GM18511 (cell line): Measurements from ENCODE around the gene NSG1.

Experiments used
- ATAC-seq: cut with Tn5 transposase; IDR thresholded peaks from one replicate; pipeline ENCODE4 v1.9.1; 2021; ENCODE audit warnings: mild to moderate bottlenecking, moderate library complexity; ENCODE audit not compliant: unreplicated experiment

The NSG1 gene

DNA sequence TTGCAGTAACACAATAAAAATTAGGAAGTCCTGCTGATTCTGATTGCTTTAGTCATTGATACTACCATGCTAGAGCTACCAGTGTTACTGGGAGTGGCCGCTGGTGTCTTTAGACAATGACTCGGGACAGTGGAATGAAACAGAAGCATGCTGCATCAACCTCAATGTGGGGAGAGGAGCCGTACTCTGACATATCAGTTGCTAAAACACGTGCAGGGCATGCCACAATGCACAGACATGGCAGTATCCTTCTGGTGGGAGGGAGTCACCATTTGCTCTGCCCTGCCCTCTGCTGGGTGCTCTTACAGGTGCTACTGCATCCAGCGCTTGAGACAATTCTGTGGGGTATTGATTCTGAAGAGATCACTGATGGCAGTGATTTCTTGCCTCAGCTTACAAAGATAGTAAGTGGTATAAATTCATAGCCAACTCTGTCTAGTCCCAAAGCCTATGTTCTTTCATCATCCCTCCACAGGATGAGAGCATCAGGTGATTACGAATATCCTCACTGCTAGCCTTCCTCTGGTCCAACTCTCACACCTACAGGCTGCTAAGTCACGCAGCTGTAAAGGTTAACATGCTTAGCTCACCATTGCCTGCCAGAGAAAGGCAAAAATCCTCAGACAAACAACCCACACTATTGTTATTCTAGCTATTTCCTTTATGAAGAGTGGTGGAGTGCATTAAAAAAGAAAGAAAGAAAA, 43.7 kb downstream of the NSG1 start:
- peak; percentile 88 for ATAC-seq

GRCh38 chr4:4432341-4433125, 45.6 kb downstream of the NSG1 start:
- ATAC-seq: no peak

- ATAC-seq: no peak
These were observed 47.0 kb downstream of the NSG1 start for GRCh38 chr4:4433941-4434340.

DNA sequence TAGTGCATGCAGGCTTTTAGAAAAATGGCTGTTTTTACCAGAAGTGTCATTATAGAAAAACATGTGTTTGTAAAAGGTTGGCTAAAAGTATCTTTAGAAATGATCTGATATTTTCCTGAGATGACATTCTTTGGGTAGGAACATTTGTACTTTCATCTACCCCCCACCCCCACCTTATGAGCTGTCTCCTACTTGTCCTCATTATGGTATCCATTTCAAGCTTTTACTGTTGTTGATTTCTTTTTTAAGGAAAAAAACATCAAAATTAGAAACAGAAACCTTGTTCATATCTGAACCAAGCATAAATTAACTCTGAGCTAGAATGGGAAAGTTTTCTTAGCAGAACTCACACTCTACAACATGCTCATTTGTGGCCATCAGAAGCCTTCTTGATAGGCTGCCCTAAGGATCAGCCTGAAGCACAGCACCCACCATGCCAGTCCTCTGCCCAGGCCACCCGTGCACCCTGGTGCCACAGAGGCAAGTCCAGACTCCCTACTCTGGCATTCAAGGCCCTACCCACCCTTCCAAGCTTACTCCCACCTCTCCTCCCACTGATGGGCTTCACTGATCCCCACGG, 49.4 kb downstream of the NSG1 start:
- ATAC-seq: no peak

DNA sequence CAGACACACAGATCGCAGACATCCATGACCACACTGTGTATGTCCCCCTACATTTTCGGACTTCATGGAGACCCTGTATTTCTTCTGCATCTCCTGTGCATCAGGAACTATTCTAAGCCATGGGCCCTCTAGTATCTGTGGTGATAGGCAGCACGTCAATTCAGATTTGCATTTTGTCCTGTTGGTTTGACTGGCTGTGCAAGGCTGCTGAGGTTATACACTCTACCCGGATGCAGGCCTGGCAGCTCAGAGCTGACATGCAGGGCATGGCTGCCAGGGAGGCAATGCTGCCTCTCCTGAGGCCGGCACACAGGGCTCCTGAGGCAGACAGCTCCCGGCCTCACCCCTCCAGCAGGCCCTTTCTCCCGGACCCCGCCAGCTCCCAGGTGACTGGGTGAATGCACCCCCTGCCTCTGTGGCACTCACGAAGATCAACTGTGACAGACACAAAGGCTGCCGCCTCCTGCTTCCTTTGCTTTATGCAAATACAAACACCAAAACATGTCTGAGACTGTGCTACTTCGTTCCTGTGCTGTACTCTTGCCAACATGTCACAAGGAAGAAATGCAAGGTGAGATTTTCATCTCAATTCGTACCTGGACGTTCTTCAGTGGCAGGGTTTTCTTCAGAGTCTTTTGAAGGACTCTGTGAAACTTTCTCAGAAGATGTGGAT, 51.0 kb downstream of the NSG1 start:
- ATAC-seq: no peak

- ATAC-seq: no peak
These were observed 52.0 kb downstream of the NSG1 start for GRCh38 chr4:4438891-4439290.

DNA sequence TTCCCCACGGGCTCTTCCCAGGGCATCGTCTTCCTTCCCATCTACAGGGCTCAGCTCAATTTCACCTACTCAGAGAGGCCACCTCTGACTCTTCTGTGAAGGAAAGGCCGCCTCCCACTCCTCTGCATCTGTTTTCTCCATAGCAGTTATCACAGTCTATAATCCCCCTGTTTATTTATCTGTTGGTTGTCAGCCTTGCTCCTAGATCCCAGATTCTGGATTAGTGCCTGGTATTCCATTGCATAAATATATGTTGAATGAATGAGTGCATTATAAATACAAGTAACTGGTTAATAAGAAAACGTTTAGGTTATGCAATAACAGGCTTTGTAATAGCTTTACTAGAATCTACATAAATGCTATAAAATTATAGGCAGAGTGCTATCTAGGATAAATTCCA, 52.9 kb downstream of the NSG1 start:
- ATAC-seq: no peak

GRCh38 chr4:4440333-4441061, 53.6 kb downstream of the NSG1 start:
- ATAC-seq: peak; percentile 79

DNA sequence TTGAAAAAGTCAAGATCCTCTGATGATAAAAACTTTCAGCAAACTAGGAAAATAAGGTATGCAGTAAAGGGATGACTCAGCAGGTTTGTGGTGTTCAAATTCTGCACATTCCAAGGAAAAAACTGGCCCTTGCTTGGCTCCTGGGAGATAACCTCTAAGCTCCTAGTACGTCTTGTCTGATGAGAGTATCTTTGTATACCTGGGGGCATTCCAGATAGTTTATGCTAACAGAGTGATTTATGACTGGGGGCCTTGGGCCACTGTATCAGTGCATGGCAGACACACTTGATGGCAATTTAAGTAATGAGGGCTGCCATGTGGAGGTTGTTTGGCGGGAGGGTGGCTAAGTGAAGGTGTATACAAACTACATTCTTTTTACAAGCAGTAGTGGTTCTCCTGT, 56.9 kb downstream of the NSG1 start:
- no peak for ATAC-seq

GRCh38 chr4:4446434-4446833, 59.5 kb downstream of the NSG1 start:
- no peak for ATAC-seq

DNA sequence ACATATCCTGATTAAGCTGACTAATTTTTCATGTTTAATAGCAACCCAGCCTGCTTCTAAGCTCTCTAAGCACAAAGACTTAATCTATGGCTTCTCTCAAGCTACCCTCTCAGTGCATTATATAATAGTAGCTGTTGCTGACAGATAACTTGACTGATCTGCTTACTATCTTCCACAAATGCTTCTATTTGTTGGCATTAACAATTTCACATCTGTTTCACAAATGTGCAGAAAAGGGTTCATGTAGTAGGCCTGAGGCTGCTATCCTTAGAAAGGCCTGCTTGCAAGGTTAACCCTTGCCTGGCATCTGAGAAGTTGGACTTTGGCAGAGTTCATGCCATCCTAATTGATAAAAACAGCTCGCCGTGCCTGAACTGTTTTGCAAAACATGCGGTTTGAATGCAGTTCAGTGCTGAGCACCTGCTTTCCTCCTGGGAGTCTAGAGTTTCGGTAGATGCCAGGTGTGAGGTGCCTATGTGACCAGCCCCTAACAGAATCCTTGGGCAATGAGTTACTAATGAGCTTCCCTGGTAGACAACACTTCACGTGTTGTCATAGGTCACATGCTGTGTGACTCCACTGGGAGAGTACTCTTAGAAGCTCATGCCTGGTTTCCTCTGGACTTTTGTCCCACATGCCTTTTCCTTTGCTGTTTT, 68.4 kb downstream of the NSG1 start:
- peak; percentile 97 for ATAC-seq

GRCh38 chr4:4456351-4456750, 69.4 kb downstream of the NSG1 start:
- ATAC-seq: no peak

- no peak for ATAC-seq
These were observed 70.1 kb downstream of the NSG1 start for GRCh38 chr4:4456816-4457578.

DNA sequence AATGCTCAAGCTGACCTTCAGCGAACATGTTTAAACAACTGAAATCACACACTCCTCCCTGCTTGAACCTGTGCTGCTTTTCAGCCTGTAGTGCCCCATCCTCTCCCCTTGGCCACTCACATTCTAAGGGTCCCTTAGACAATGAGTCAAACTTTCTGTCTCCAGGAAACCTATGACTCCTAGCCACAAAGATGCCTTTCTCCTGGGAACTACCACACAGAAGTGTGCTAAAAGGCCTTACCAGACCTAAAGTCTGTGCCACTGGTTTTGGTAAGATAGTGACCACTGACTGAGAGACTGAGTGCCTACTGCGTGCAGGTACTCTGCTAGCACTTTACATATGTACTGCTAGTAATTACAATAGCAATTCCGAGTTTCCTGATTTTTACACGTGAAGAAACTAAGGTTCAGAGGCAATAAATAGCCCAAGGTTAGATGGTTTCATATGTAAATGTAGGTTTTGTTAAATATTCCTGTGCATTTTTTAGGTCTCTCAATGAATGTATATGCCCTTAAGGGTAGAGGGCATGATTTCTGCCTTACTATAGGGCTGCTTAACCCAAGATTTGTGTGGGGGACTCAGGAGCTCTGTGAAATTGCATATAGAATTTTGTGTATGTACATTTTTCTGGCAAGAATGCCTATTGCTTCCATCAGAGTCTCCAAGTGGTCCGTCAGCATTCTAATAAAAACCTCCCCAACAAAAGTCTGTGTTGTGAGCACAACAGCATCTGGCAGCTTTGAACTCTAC, 71.1 kb downstream of the NSG1 start:
- ATAC-seq: no peak

GRCh38 chr4:4459181-4459580, 72.3 kb downstream of the NSG1 start:
- no peak for ATAC-seq

DNA sequence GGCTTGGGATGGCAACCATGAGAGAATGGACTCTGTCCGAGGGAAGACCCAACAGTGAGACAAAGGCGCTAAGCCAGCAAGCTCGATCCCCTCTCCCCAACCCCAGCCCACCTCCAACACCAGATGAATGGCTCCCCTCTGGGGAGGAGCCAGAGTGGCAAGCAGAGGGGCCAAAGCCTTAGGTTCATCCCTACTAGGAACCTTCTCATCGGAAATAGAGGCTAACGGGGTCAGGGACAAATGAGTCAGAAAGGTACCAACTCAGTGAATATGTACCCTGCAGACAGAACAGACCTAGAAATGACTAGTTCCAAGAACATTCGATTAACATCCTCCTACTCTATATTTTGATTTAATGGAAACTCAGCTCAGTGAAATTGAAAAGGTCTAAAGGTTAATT, 73.9 kb downstream of the NSG1 start:
- no peak for ATAC-seq

GRCh38 chr4:4461178-4461577, 74.3 kb downstream of the NSG1 start:
- no peak for ATAC-seq

GRCh38 chr4:4461850-4462249, 74.9 kb downstream of the NSG1 start:
- ATAC-seq: no peak

DNA sequence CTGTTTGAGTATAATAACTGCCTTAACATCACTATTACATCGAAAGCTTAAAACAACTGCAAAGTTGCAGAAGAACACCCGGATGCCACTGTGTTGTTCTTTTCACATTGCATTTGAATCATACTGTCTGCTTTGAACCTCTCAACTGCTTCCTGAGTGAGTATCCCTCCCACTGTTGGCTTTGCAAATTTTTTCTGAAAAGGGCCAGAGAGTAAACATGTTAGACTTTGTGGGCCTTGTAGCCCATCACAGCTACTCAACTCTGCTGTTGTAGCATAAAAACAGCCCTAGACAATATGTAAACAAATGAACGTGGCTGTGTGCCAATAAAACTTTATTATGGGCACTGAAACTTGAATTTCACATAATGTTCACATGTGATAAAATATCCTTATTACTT, 76.1 kb downstream of the NSG1 start:
- no peak for ATAC-seq
